Ishikawa (cell line): ENCODE results near the gene PTP4A2.

ENCODE experiments used
- EGR1 ChIP-seq: IDR thresholded peaks from 2 replicates; pipeline ENCODE4 v1.6.1; 2012
- MAX ChIP-seq: IDR thresholded peaks from 2 replicates; pipeline ENCODE4 v1.6.1; 2012
- TAF1 ChIP-seq: IDR thresholded peaks from 2 replicates; pipeline ENCODE4 v1.6.1; 2012; ENCODE audit warnings: low read depth, mild to moderate bottlenecking
- YY1 ChIP-seq: IDR thresholded peaks from 2 replicates; pipeline ENCODE4 v1.6.1; 2012; ENCODE audit warnings: low read depth

DNA sequence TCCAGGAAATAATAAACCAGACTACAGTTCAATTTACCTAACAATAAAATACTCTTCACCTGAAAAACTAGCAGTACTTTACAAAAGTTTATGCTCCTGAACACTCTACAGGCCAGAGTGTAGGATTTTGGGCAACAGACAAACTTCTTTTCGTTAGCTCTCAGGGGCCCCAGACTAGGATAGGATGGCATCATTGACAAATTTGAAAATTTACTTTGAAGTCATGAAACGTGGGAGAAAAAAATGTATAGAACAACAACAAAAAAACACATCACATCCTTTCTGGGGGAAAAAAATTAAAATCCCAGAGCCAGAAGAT lies 1.2 kb downstream of the PTP4A2 start:
- no peak for TF ChIP-seq TAF1
- TF ChIP-seq MAX = no peak
- TF ChIP-seq EGR1 = no peak
- TF ChIP-seq YY1 = no peak
